BE2C (cell line): Measurements from ENCODE around the gene SLC25A13.
"Not testable (repeated sequence)": the region's sequence is repeated elsewhere in the genome, so short reads cannot be mapped to it uniquely, and the experiment has no call there.

Source experiments
- DNase-seq: peaks from one replicate; pipeline ENCODE4 v3.0.0-alpha.2; 2020
- H3K27me3 ChIP-seq: fragments of 250-450 bp; sonication (Bioruptor Pico); 2 replicates; pipeline ENCODE4 v1.5.1; 2020; ENCODE audit warnings: mild to moderate bottlenecking
- H3K36me3 ChIP-seq: fragments of 250-450 bp; sonication (Bioruptor Pico); 2 replicates; pipeline ENCODE4 v1.5.1; 2020; ENCODE audit warnings: mild to moderate bottlenecking
- H3K4me1 ChIP-seq: fragments of 250-450 bp; sonication (Bioruptor Pico); 2 replicates; pipeline ENCODE4 v1.5.1; 2020
- H3K4me3 ChIP-seq: 2 replicates; pipeline ENCODE4 v1.5.1; 2011; ENCODE audit warnings: low read depth, low read length
- H3K9me3 ChIP-seq: fragments of 250-450 bp; sonication (Bioruptor Pico); 2 replicates; pipeline ENCODE4 v1.5.1; 2020
- CTCF ChIP-seq: IDR thresholded peaks from 2 replicates; pipeline ENCODE4 v1.5.1; 2012; ENCODE audit warnings: mild to moderate bottlenecking, low read depth, low read length

The SLC25A13 gene

GRCh38 chr7:96299496-96299895, 22.4 kb downstream of the SLC25A13 start:
- H3K9me3 ChIP-seq = no peaks in the 10 kb centered on the region
- no peak for DNase-seq
- peaks cover 5% of the 10 kb centered on the region; the same call in 1 of the 2 replicates for H3K36me3 ChIP-seq
- no peak overlapping the region for H3K4me3 ChIP-seq
- no peaks in the 10 kb centered on the region for H3K27me3 ChIP-seq
- no peaks in the 10 kb centered on the region; the same call in 1 of the 2 replicates for H3K4me1 ChIP-seq
- TF ChIP-seq CTCF = no peak

- no peak for TF ChIP-seq CTCF
- Histone ChIP-seq H3K9me3 (no peaks in the 10 kb centered on the region), H3K36me3 (peaks cover 6% of the 10 kb centered on the region; the same call in 1 of the 2 replicates), H3K27me3 (no peaks in the 10 kb centered on the region), H3K4me3 (no peak overlapping the region), H3K4me1 (no peaks in the 10 kb centered on the region)
- no peak for DNase-seq
Observed at GRCh38 chr7:96297876-96298275, 24.0 kb downstream of the SLC25A13 start.

- H3K27me3 ChIP-seq, DNase-seq, H3K9me3 ChIP-seq, H3K4me3 ChIP-seq, H3K36me3 ChIP-seq, H3K4me1 ChIP-seq: not testable (repeated sequence)
Observed at GRCh38 chr7:96297446-96297845, 24.5 kb downstream of the SLC25A13 start.

GRCh38 chr7:96293911-96294310, 28.0 kb downstream of the SLC25A13 start:
- DNase-seq, H3K4me1 ChIP-seq, H3K9me3 ChIP-seq, H3K36me3 ChIP-seq, H3K4me3 ChIP-seq, H3K27me3 ChIP-seq: not testable (repeated sequence)

- Histone ChIP-seq H3K36me3 (no peaks in the 10 kb centered on the region), H3K27me3 (no peaks in the 10 kb centered on the region), H3K9me3 (no peaks in the 10 kb centered on the region), H3K4me1 (no peaks in the 10 kb centered on the region), H3K4me3 (no peak overlapping the region)
- no peak for TF ChIP-seq CTCF
- no peak for DNase-seq
Observed at GRCh38 chr7:96287559-96287958, 34.3 kb downstream of the SLC25A13 start.

- no peak for TF ChIP-seq CTCF
- Histone ChIP-seq H3K4me1 (no peaks in the 10 kb centered on the region), H3K36me3 (no peaks in the 10 kb centered on the region), H3K27me3 (no peaks in the 10 kb centered on the region), H3K4me3 (no peak overlapping the region), H3K9me3 (no peaks in the 10 kb centered on the region)
- DNase-seq = no peak
Observed at GRCh38 chr7:96287132-96287531, 34.8 kb downstream of the SLC25A13 start.

- Histone ChIP-seq H3K9me3 (no peaks in the 10 kb centered on the region), H3K4me3 (no peak overlapping the region), H3K4me1 (no peaks in the 10 kb centered on the region), H3K36me3 (no peaks in the 10 kb centered on the region), H3K27me3 (no peaks in the 10 kb centered on the region)
- TF ChIP-seq CTCF = no peak
- DNase-seq = no peak
Observed at GRCh38 chr7:96285579-96285978, 36.3 kb downstream of the SLC25A13 start.
